ENCODE data around the gene HIGD1A. TPM values are rescaled to one million over a fixed set of nuclear protein-coding genes. Genes with fewer than 3 reads are reported as not detected.
A peak's percentile ranks its signal among the peaks of the same experiment; 100 is the strongest.

The HIGD1A gene
- total and polyA plus RNA-seq, 8 donors: 14.6 to 56.6 (median 29.0) TPM

DNA sequence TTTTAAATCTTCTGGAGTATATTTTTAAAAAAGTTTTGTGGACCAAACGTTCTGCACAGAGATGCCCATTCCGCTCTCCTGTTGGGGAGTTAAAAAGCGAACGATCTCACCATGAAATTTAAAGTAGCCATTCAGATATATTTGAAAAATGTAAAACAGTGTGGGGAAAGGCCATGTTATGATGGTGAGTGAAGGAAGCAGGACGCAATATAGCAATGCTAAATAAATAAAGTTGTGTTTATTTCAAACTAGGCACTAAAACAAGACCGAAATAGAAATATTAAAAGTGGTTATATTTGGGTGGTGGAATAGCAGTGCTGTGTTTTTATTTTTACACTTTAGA is 30.9 kb downstream of the HIGD1A start:
- ATAC-seq: peak in 1 of 4 donors; percentile 25

DNA sequence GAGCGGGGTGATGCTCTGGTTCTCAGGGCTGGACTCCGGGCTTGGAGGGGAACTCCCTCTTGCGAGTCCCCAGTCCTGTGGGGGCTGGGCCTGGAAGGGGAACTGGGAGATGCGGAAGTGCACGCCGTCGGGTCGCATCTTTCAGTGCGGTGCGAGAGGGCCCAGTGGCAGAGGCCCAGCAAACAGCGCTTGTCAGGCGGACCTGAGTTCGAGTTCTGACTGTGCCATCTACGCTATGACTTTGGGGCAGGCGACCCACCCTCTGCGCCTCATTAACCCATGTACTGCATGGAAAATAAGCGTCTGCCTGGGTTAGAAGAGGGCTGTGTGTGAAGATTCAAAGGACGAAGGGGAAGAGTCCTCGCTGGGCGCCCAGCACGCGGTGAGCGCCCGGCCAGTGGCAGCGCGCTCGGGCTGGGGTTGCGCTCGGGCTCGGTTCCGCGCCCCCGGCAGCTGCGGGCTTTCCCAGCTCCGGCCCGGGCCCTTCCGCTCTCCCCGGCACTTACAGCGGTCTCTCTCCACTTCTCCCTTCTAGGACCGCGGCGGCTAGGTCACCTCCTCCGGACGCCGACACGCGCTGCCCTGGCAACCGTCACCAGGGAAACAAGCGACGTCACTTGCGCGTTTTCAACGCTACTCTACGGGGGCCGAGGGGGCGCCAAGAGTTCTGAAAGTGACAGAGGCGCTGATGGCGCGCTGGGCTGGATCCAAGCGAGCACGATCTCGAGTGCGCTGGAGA is 31.5 kb downstream of the HIGD1A start, which contains the start of gene CCDC13:
TSS of gene CCDC13 (minus strand) at position 584 of the 739 bp plus-strand sequence. CDS start 14,908 bp downstream, outside the sequence.
- ATAC-seq (peak; percentile 94 to 98 (median 97)), DNase-seq (peak; percentile 92 to 96 (median 94)), FAIRE-seq (peak; percentile 63)
- H3K4me3 ChIP-seq: peak within 1 kb of the TSS; percentile 21 to 51 (median 33)
- TF ChIP-seq, protein P1, sequence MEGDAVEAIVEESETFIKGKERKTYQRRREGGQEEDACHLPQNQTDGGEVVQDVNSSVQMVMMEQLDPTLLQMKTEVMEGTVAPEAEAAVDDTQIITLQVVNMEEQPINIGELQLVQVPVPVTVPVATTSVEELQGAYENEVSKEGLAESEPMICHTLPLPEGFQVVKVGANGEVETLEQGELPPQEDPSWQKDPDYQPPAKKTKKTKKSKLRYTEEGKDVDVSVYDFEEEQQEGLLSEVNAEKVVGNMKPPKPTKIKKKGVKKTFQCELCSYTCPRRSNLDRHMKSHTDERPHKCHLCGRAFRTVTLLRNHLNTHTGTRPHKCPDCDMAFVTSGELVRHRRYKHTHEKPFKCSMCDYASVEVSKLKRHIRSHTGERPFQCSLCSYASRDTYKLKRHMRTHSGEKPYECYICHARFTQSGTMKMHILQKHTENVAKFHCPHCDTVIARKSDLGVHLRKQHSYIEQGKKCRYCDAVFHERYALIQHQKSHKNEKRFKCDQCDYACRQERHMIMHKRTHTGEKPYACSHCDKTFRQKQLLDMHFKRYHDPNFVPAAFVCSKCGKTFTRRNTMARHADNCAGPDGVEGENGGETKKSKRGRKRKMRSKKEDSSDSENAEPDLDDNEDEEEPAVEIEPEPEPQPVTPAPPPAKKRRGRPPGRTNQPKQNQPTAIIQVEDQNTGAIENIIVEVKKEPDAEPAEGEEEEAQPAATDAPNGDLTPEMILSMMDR (IDR thresholded peaks at IDR 0.05): no peak
- H3K27me3 ChIP-seq: no peaks in the 10 kb centered on the region
- no peaks in the 10 kb centered on the region for H3K36me3 ChIP-seq
- H3K4me1 ChIP-seq: no peaks in the 10 kb centered on the region
- intact Hi-C loops (cut with DNase I): loop anchor here in 1 of 3 donors (10.0 kb wide), 1 partner anchor 112 kb away; no protein-coding TSS in a partner anchor
- peak within 1 kb of the TSS; percentile 1 to 70 (median 56) for H3K27ac ChIP-seq
- H3K9me3 ChIP-seq: no peaks in the 10 kb centered on the region
- 6 to 9% methylated on average over 62 to 63 of the region's 63 CpGs for WGBS, 2 donors

More for the DNA sequence above, 30.9 kb downstream of the HIGD1A start:
- WGBS, 2 donors: 8 to 9% methylated on average over 6 of the region's 6 CpGs
- Histone ChIP-seq H3K27me3 (no peaks in the 10 kb centered on the region), H3K27ac (peak overlapping the region in 3 of 4 donors; percentile 1 to 70 (median 62)), H3K9me3 (no peaks in the 10 kb centered on the region), H3K4me1 (no peaks in the 10 kb centered on the region), H3K36me3 (no peaks in the 10 kb centered on the region), H3K4me3 (peak overlapping the region; percentile 21 to 51 (median 33))
- TF ChIP-seq, protein P1 (IDR thresholded peaks at IDR 0.05): no peak
- intact Hi-C loops (cut with DNase I): loop anchor here in 1 of 3 donors (10.0 kb wide), 1 partner anchor 111 kb away; no protein-coding TSS in a partner anchor
- no peak for FAIRE-seq
- no peak for DNase-seq

- Histone ChIP-seq H3K36me3 (no peaks in the 10 kb centered on the region), H3K9me3 (no peaks in the 10 kb centered on the region), H3K27me3 (no peaks in the 10 kb centered on the region), H3K4me1 (no peaks in the 10 kb centered on the region), H3K4me3 (no peak overlapping the region), H3K27ac (no peak overlapping the region)
- TF ChIP-seq, protein P1 (IDR thresholded peaks at IDR 0.05): no peak
- intact Hi-C loops (cut with DNase I): loop anchor here in 1 of 3 donors (10.0 kb wide), 1 partner anchor 114 kb away; no protein-coding TSS in a partner anchor
- DNase-seq (no peak), ATAC-seq (no peak), FAIRE-seq (no peak)
- WGBS, 2 donors: 39 to 58% methylated on average over 1 of the region's 1 CpG
Measured at GRCh38 chr3:42771271-42771670, 33.0 kb downstream of the HIGD1A start.

DNA sequence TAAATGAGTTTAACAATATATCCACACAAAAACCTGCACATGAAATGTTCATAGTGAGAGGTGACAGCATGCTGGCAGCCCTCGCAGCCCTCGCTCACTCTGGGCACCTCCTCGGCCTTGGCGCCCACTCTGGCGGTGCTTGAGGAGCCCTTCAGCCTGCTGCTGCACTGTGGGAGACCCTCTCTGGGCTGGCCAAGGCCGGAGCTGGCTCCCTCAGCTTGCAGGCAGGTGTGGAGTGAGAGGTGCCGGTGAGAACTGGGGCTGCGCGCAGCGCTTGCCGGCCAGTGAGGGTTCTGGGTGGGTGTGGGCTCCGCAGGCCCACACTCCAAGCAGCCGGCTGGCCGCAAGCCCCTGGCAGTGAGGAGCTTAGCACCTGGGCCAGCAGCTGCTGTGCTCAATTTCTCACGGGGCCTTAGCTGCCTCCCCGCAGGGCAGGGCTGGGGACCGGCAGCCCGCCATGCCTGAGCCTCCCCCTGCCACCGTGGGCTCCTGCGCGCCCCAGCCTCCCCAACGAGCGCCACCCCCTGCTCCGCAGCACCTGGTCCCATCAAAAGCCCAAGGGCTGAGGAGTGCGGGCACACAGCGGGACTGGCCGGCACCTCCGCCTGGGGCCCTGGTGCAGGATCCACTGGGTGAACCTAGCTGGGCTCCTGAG is 34.7 kb downstream of the HIGD1A start:
- Histone ChIP-seq H3K36me3 (no peaks in the 10 kb centered on the region), H3K27me3 (no peaks in the 10 kb centered on the region), H3K27ac (no peak overlapping the region), H3K4me3 (no peak overlapping the region), H3K4me1 (no peaks in the 10 kb centered on the region), H3K9me3 (no peaks in the 10 kb centered on the region)
- intact Hi-C loops (cut with DNase I): loop anchor here in 1 of 3 donors (10.0 kb wide), 1 partner anchor 115 kb away; no protein-coding TSS in a partner anchor
- FAIRE-seq (no peak), ATAC-seq (no peak), DNase-seq (peak in 1 of 6 donors; percentile 61)
- TF ChIP-seq, protein P1 (IDR thresholded peaks at IDR 0.05): no peak
- WGBS, 2 donors: 94% methylated on average over 26 to 28 of the region's 28 CpGs
